ENCODE data around the gene NPEPPS. TPM values are rescaled to one million over a fixed set of nuclear protein-coding genes. Genes with fewer than 3 reads are reported as not detected.
"Not testable (repeated sequence)": the region's sequence is repeated elsewhere in the genome, so short reads cannot be mapped to it uniquely, and the experiment has no call there.

The NPEPPS gene, protein sequence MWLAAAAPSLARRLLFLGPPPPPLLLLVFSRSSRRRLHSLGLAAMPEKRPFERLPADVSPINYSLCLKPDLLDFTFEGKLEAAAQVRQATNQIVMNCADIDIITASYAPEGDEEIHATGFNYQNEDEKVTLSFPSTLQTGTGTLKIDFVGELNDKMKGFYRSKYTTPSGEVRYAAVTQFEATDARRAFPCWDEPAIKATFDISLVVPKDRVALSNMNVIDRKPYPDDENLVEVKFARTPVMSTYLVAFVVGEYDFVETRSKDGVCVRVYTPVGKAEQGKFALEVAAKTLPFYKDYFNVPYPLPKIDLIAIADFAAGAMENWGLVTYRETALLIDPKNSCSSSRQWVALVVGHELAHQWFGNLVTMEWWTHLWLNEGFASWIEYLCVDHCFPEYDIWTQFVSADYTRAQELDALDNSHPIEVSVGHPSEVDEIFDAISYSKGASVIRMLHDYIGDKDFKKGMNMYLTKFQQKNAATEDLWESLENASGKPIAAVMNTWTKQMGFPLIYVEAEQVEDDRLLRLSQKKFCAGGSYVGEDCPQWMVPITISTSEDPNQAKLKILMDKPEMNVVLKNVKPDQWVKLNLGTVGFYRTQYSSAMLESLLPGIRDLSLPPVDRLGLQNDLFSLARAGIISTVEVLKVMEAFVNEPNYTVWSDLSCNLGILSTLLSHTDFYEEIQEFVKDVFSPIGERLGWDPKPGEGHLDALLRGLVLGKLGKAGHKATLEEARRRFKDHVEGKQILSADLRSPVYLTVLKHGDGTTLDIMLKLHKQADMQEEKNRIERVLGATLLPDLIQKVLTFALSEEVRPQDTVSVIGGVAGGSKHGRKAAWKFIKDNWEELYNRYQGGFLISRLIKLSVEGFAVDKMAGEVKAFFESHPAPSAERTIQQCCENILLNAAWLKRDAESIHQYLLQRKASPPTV
- polyA plus RNA-seq (ENCODE audit: insufficient read length in 4 of 4) = 100 to 1,000 TPM; 136 to 164 (median 143) TPM

GRCh38 chr17:47530557-47531232, at the start of gene NPEPPS:
Gene NPEPPS (plus strand): TSS chr17:47531108. CDS start chr17:47531301, 193 bp downstream.
- DNase-seq (ENCODE audit: low read depth in 4 of 4, low spot score in 3 of 4) = peak; percentile 34 to 65 (median 56)

- not testable (repeated sequence) for DNase-seq (ENCODE audit: low read depth in 4 of 4, low spot score in 3 of 4)
Measured at GRCh38 chr17:47491841-47492212, 39.1 kb upstream of the NPEPPS start.

DNA sequence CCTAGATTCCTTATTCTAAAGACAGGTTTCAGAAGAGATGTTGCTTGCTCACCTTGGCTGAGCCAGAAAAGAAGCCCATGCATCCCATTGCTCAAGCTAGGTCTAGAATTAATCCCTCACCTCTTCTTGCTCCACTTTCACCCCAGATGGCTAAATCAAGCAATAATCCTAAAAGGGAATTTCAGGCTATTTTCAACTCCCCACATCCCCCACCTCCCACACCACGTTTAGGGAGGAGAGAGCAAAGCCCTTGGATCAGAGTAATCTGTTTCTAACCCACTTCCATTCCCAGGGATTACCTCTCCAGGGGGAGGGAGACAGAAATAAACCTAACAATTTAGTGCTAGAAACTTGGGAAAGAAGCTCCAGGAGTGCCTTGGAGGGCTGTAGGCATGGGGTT, 31.8 kb upstream of the NPEPPS start:
- not testable (repeated sequence) for DNase-seq (ENCODE audit: low read depth in 4 of 4, low spot score in 3 of 4)

DNA sequence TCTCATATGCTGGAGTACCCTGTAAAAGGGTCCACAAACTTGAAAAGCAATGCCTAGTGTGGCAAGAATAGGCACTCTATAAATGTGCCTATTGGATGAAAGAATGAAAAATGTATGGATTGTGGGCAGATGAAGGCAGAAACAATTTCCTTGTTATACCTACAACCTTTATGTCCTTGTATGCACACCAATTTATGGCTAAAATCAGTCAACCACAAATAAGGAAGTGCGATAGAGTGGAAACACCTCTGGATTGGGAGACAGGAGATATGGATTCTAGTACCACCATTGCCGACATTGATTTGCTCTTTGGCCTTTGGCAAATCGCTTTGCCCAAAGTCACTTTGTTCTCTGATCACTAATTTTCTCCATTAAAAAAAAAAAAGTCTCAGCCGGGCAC, 31.4 kb upstream of the NPEPPS start:
- not testable (repeated sequence) for DNase-seq (ENCODE audit: low read depth in 4 of 4, low spot score in 3 of 4)

DNA sequence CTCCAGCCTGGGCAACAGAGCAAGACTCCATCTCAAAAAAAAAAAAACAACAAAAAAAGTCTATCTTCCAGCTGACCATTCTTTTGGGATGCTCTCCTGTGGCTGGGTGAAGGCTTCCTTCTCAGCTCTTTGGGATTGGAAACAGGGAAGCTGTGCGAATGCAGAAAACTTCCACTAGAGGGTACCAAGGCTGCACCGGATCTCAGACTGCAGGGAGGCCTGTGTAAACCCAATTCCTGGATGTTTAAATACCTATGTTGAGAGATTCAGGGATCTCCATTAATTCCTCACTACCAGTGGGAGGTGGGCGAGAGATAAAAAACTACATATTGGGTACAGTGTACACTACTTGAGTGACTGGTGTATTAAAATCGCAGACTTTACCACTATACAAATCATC, 30.3 kb upstream of the NPEPPS start:
- DNase-seq (ENCODE audit: low read depth in 4 of 4, low spot score in 3 of 4) = not testable (repeated sequence)

- DNase-seq (ENCODE audit: low read depth in 4 of 4, low spot score in 3 of 4) = peak in 1 of 4 donors; percentile 10
Measured at GRCh38 chr17:47502122-47502731, 28.7 kb upstream of the NPEPPS start.

DNA sequence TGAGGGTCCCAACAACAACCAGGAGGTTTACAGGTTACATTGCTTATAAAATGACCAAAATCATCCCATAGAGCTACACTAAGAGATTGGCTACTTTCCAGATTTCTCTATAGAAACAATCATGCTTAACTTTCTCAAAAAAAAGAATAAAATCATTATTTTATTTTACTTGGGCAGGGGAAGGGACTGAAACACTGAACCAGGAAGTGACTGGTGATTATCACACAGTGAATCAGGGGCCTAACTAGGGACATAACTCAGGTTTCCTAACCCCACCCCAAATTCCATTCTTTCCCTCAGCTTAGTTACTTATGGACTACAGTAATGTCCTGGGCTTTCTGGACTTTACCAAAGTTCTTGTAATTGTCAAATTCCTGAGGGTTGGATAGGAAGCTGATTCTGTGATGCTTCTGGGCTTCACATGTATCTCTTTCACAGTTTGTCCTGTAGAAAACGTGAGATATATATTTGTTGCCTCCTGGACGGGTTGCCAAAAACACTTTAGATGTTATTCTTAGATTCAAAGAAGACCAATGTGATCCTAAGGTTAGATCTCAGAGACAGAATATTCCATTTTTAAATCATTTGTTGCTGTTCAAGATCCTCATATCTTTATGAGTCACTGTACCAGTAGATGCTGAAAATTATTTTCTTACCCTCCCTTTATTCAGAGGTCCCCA, 28.0 kb upstream of the NPEPPS start:
- not testable (repeated sequence) for DNase-seq (ENCODE audit: low read depth in 4 of 4, low spot score in 3 of 4)

GRCh38 chr17:47511701-47512146, 19.2 kb upstream of the NPEPPS start:
- not testable (repeated sequence) for DNase-seq (ENCODE audit: low read depth in 4 of 4, low spot score in 3 of 4)

- not testable (repeated sequence) for DNase-seq (ENCODE audit: low read depth in 4 of 4, low spot score in 3 of 4)
Measured at GRCh38 chr17:47513301-47513700, 17.6 kb upstream of the NPEPPS start.

GRCh38 chr17:47518880-47519279, 12.0 kb upstream of the NPEPPS start:
- DNase-seq (ENCODE audit: low read depth in 4 of 4, low spot score in 3 of 4) = not testable (repeated sequence)

DNA sequence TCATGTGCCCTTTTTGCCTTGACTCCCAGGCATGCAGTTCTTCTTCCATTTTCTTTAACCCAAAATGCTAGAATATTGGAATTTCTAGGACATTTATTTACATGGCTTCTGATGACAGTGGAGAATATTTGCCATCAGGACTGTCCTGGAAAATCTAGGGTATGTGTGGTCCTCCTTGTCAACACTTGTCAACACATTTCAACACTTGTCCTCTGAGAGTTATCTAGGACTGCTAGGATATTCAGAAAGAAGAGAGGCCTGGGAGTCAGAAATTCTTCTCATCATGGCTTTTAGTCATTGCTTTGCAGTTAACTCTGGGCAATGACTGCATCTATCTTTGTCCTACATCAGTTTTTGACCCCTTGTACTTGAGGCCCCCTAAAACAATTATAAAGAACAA, 11.5 kb upstream of the NPEPPS start:
- DNase-seq (ENCODE audit: low read depth in 4 of 4, low spot score in 3 of 4) = not testable (repeated sequence)

DNA sequence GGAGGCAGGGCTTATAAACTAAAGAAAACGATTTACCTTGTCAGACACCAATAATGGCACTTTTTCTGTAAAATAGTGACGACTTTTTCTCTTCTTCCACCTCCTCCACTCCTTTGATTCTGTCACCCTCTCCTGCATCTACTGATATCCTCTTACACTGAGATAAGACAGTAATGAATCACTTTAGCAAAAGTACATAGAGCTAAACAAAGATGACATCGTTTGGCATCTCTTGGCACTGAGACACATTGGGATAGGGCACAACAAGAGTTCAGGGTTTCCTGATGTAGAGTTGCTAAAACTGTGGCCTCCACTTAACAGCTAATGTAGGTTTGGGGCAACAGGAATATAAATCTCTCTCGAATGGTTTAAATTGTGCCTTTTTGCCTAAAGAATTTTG, 10.6 kb upstream of the NPEPPS start:
- DNase-seq (ENCODE audit: low read depth in 4 of 4, low spot score in 3 of 4) = not testable (repeated sequence)

DNA sequence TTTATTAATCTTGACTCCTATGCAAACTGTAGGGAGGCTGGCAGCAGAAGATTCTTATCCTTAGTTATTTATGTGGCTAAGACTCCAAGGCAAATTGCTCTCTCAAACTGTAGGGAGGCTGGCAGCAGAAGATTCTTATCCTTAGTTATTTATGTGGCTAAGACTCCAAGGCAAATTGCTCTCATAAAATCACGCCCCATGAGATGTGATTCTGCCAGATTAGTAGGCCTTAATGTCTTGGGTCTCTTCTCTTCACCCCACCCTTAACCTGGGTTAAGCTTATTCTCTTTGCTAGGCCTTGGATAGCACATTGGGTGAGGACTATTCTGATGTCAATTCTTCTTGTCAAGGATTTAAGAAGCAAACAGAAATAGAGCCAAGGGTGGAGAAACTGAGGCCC, 9.5 kb upstream of the NPEPPS start:
- not testable (repeated sequence) for DNase-seq (ENCODE audit: low read depth in 4 of 4, low spot score in 3 of 4)

- DNase-seq (ENCODE audit: low read depth in 4 of 4, low spot score in 3 of 4) = not testable (repeated sequence)
Measured at GRCh38 chr17:47522341-47522740, 8.6 kb upstream of the NPEPPS start.

DNA sequence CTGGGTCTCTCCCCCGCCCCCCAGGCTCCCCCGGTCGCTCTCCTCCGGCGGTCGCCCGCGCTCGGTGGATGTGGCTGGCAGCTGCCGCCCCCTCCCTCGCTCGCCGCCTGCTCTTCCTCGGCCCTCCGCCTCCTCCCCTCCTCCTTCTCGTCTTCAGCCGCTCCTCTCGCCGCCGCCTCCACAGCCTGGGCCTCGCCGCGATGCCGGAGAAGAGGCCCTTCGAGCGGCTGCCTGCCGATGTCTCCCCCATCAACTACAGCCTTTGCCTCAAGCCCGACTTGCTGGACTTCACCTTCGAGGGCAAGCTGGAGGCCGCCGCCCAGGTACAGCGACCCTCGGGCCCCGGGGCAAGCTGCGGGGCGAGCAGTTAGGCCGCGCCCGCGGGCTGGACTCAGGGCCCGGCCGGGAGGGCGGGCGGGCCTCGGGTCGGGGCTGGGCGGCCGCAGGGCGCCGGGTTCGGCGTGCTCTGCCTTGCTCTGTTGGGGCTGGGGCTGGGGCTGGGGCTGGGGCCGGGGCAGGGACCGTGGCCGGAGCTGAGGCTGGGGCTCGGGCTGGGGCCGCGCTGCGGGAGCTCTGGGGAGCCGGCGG, 419 bp downstream of the NPEPPS start:
- not testable (repeated sequence) for DNase-seq (ENCODE audit: low read depth in 4 of 4, low spot score in 3 of 4)

GRCh38 chr17:47539085-47539484, 8.2 kb downstream of the NPEPPS start:
- DNase-seq (ENCODE audit: low read depth in 4 of 4, low spot score in 3 of 4) = not testable (repeated sequence)

- not testable (repeated sequence) for DNase-seq (ENCODE audit: low read depth in 4 of 4, low spot score in 3 of 4)
Measured at GRCh38 chr17:47541676-47542075, 10.8 kb downstream of the NPEPPS start.

- DNase-seq (ENCODE audit: low read depth in 4 of 4, low spot score in 3 of 4) = not testable (repeated sequence)
Measured at GRCh38 chr17:47544327-47544726, 13.4 kb downstream of the NPEPPS start.

- not testable (repeated sequence) for DNase-seq (ENCODE audit: low read depth in 4 of 4, low spot score in 3 of 4)
Measured at GRCh38 chr17:47554733-47555132, 23.8 kb downstream of the NPEPPS start.
